GM12865 (cell line): Measurements from ENCODE around the gene CTPS2.
"Not testable (repeated sequence)": the region's sequence is repeated elsewhere in the genome, so short reads cannot be mapped to it uniquely, and the experiment has no call there.

ENCODE experiments used
- DNase-seq: peaks from one replicate; pipeline ENCODE4 v3.0.0; 2010; ENCODE audit warnings: low read depth
- H3K4me3 ChIP-seq: 2 replicates; pipeline ENCODE4 v1.5.1; 2011; ENCODE audit warnings: mild to moderate bottlenecking, low read depth, low read length, control low read depth
- CTCF ChIP-seq: IDR thresholded peaks from 2 replicates; pipeline ENCODE4 v1.5.1; 2011; ENCODE audit warnings: low read length, control low read depth, low read depth, inconsistent platforms; ENCODE audit not compliant: insufficient read depth; ENCODE audit errors: missing control alignments

Gene CTPS2

GRCh38 chrX:16628946-16629595 is 83.4 kb downstream of the CTPS2 start:
- H3K4me3 ChIP-seq: no peak overlapping the region
- TF ChIP-seq CTCF: no peak
- DNase-seq: no peak

GRCh38 chrX:16628511-16628910 is 84.0 kb downstream of the CTPS2 start:
- not testable (repeated sequence) for DNase-seq, H3K4me3 ChIP-seq

- H3K4me3 ChIP-seq: no peak overlapping the region
- no peak for TF ChIP-seq CTCF
- no peak for DNase-seq
Observed at GRCh38 chrX:16619024-16619423, 93.4 kb downstream of the CTPS2 start.

- no peak for TF ChIP-seq CTCF
- DNase-seq: no peak
- H3K4me3 ChIP-seq: no peak overlapping the region
Observed at GRCh38 chrX:16618422-16618821, 94.0 kb downstream of the CTPS2 start.

GRCh38 chrX:16617382-16617781 is 95.1 kb downstream of the CTPS2 start:
- H3K4me3 ChIP-seq: no peak overlapping the region
- DNase-seq: no peak
- TF ChIP-seq CTCF: no peak

GRCh38 chrX:16612257-16612897 is 100.1 kb downstream of the CTPS2 start:
- no peak for TF ChIP-seq CTCF
- no peak for DNase-seq

GRCh38 chrX:16610654-16611053 is 101.8 kb downstream of the CTPS2 start:
- not testable (repeated sequence) for DNase-seq, H3K4me3 ChIP-seq

More at GRCh38 chrX:16612257-16612897, 100.1 kb downstream of the CTPS2 start:
- H3K4me3 ChIP-seq: no peak overlapping the region

GRCh38 chrX:16610121-16610621 is 102.3 kb downstream of the CTPS2 start:
- no peak for TF ChIP-seq CTCF
- no peak overlapping the region for H3K4me3 ChIP-seq
- no peak for DNase-seq
